H54 (cell line): Measurements from ENCODE around the gene CDH23.
A peak's percentile ranks its signal among the peaks of the same experiment; 100 is the strongest.

Source experiments
- DNase-seq: peaks from one replicate; pipeline ENCODE4 v3.0.0; 2011; ENCODE audit warnings: low spot score, mixed read lengths; ENCODE audit not compliant: insufficient read length
- FAIRE-seq: peaks from 3 replicates; lab custom pipeline; 2011; peaks lifted over from hg19 to GRCh38; lab: Jason Lieb, UNC
- POLR2A ChIP-seq: IDR thresholded peaks from 2 replicates; pipeline ENCODE4 v1.6.1; 2011; ENCODE audit warnings: low read depth, mild to moderate bottlenecking, low read length

Gene CDH23

GRCh38 chr10:71379118-71379766, 17.5 kb upstream of the CDH23 start:
- TF ChIP-seq POLR2A = no peak
- DNase-seq (no peak), FAIRE-seq (no peak)

DNA sequence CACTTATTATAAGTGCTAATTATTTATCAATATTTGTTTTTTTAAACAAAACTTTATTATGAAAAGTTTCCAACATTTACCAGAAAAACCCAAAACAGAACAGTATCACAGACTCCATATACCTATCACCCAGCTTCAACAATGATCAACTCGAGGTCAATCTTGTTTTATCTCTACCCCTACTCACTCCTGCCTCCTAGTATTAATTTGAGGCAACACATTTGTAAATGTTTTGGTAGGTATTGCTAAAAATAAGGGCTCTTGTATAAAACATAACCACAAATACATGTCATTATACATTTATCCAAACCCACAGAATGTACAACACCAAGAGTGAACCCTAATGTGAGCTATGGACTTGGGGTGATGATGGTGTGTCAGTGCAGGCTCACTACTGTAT, 15.9 kb upstream of the CDH23 start:
- TF ChIP-seq POLR2A = no peak
- DNase-seq (no peak), FAIRE-seq (no peak)

DNA sequence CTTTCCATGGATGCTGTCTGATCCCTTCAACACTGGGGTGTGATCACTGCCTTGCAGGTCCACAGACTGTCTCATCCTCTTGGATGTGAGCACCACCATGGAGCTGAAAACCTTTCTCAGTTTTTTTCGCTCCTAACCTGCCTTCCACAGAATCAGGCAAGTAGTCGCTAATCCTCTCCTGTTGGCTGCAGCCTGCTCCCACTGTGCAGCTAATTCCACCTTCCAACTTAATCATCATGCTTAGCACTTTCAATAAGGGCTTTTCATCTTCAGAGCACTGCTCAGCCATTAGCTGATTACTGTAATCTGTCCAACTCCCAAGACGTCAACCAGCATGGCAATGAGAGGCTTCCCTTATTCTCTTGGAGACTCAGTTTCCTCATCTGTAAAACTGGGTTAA, 15.1 kb upstream of the CDH23 start:
- FAIRE-seq (no peak), DNase-seq (no peak)
- no peak for TF ChIP-seq POLR2A

DNA sequence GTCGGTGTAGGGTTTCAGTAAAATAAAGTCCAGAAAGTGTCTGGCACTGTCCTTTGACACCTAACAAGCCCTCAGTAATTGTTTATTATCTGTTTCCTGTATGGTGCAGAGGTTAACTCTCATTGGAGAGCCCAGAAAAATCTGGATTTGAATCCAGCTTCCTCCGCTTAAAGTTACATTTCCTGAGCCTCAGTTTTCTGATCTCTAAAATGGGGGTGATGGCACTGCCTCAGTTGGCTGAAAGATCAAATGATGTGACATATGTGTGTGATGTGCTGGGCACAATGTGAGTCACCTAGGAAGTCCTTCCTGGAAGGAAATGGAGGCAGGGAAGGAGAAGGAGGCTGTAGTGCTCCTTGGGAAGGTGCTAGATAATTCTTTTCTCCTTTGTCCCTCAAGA, 14.7 kb upstream of the CDH23 start:
- FAIRE-seq (no peak), DNase-seq (no peak)
- no peak for TF ChIP-seq POLR2A

GRCh38 chr10:71382757-71383156, 14.0 kb upstream of the CDH23 start:
- no peak for DNase-seq
- no peak for TF ChIP-seq POLR2A
- no peak for FAIRE-seq

DNA sequence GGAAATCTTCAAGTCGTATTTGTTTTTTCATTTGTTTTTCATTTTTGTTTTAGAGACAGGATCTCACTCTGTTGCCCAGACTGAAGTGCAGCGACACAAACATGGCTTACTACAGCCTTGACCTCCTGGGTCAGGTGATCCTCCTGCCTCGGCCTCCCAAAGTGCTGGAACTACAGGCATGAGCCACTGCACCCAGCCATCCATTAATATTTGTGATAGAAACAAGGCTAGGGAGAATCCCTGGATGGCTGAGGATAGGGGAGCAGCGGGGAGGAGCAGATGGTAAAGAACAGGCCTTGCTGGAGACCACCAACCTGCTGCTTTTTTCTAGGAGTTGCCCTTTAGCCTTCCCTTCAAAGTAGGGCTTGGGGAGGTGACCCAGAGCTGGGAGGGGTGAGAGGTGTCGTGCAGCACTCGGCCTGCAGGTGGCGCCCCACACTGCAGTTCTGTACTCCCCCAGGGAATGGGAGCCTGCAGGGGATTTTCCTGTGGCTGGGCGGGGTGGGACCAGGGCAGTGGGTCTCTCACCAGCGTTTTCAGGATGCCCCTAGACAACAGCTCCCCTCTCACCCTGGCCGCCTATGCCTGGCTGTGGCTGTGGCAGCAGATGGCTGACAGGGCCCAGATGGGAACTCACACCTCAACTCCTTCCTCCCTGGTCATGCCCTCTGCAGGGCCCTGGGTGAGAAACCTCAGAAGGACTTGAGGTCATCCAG, 12.6 kb upstream of the CDH23 start:
- TF ChIP-seq POLR2A = no peak
- FAIRE-seq = no peak
- peak; percentile 88 for DNase-seq

DNA sequence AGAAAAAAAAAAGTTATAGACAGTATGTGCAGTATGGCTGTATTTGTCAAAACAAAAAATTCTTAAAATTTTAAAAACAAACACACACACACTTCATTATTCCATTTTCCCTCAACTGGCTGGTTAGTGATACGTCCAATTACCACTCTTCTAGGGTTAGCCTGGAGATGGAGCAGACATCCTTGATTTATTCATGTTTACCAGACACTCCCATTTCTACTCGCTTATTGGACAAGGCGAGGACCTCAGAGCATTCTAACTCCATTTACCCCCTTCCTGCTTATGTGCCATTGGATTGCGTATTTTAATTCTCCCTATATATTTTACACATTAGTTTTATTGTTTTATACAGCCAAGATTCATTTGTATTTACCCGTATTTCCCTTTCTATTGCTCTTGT, 8.5 kb upstream of the CDH23 start:
- FAIRE-seq = no peak
- no peak for TF ChIP-seq POLR2A
- no peak for DNase-seq

DNA sequence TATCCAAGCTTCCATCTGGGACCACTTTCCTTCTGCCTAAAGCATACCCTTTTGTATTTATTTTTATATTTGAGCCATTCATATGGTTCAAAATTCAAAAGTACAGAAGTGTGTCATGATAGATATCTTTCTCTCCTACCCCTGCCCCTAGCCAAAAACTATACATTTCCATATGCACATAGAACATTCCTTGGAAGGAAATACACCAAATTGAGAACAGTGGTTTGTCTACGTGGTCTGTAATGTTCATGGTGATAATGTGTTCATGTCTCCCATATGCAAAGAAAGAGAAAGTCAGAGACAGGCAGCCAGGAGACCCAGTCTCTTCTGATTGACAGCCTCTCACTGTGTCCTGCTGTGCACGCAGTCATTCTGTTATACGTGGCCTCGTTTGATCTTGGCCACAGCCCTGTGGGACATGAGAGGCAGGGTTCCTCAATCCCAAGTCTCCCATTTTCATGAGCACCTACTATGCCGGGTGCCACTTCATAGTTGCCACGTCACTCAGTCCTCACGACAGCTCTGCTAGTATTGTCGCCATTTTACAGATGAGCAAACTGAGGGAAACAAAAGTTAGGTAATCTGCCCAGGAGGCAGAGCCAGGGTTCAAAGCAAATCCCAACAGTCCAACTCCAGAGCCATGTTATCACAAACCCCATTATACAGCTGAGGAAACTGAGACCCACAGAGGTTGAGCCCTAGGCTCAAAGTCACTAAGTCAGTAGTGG, 8.0 kb upstream of the CDH23 start:
- no peak for TF ChIP-seq POLR2A
- DNase-seq (no peak), FAIRE-seq (no peak)

GRCh38 chr10:71389768-71390460, 6.8 kb upstream of the CDH23 start:
- DNase-seq (no peak), FAIRE-seq (no peak)
- TF ChIP-seq POLR2A = no peak

DNA sequence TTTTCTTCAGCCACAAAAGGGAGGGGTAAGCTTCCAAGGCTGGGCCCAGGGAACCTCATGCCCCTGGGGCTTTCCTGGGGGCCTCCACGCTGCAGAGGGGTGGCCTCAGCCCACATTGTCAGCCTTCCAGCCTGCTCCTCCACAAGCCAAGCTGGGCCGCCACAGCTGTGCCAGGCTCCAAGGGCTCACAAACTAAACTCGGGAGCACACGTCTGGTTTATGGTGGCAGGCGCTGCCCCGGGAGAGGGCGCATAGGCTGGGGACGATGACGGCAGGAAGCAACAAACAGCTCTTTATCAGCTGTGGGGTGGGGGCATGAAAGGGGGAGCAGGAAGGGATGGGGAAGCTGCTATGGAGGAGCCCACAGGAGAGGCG, 6.3 kb upstream of the CDH23 start:
- no peak for DNase-seq

GRCh38 chr10:71390921-71391690, 5.6 kb upstream of the CDH23 start:
- no peak for FAIRE-seq
- DNase-seq = no peak
- no peak for TF ChIP-seq POLR2A

More for the DNA sequence above, 6.3 kb upstream of the CDH23 start:
- TF ChIP-seq POLR2A = no peak
- no peak for FAIRE-seq

DNA sequence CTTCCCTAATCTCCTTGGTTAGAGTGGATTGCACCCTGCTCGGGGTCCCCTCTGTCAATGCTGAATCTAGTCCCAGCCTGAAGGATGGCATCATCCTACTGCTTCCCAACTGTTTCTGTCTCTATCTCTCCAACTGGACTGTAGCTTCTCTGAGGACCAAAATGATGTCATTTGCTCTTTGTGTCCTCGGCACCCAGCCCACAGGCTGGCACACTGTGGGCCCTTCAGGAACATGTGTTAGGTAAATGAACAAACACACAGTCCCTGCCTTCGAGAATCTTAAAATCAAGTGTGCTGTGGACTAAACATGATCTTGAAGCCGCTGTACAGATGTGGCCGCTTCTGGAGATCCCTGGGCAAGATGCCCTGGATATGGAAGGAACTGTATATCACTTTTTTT, 5.0 kb upstream of the CDH23 start:
- no peak for DNase-seq
- TF ChIP-seq POLR2A = no peak
- no peak for FAIRE-seq

- DNase-seq (no peak), FAIRE-seq (no peak)
- TF ChIP-seq POLR2A = no peak
These were observed 4.4 kb upstream of the CDH23 start for GRCh38 chr10:71392292-71392691.
